ENCODE results near the gene MEAK7. TPM values are rescaled to one million over a fixed set of nuclear protein-coding genes. Genes with fewer than 3 reads are reported as not detected.

MEAK7 gene
- polyA plus RNA-seq, 12 donors = 3.3 to 16.0 (median 11.5) TPM; not detected in 1

- no peak for DNase-seq
These were observed 7.5 kb downstream of the MEAK7 start for GRCh38 chr16:84496991-84497390.

GRCh38 chr16:84495506-84495905 lies 9.0 kb downstream of the MEAK7 start:
- DNase-seq = no peak

- DNase-seq = no peak
These were observed 15.3 kb downstream of the MEAK7 start for GRCh38 chr16:84489131-84489530.

GRCh38 chr16:84487358-84487757 lies 17.1 kb downstream of the MEAK7 start:
- no peak for DNase-seq

- DNase-seq = no peak
These were observed 17.8 kb downstream of the MEAK7 start for GRCh38 chr16:84486551-84487235.

- no peak for DNase-seq
These were observed 18.3 kb downstream of the MEAK7 start for GRCh38 chr16:84486126-84486525.

- no peak for DNase-seq
These were observed 19.0 kb downstream of the MEAK7 start for GRCh38 chr16:84485255-84486010.

GRCh38 chr16:84484579-84485254 lies 19.7 kb downstream of the MEAK7 start:
- DNase-seq = peak; percentile 57

- DNase-seq = no peak
These were observed 20.4 kb downstream of the MEAK7 start for GRCh38 chr16:84483882-84484565.

GRCh38 chr16:84482951-84483881 lies 21.2 kb downstream of the MEAK7 start:
- DNase-seq = no peak

- no peak for DNase-seq
These were observed 22.2 kb downstream of the MEAK7 start for GRCh38 chr16:84482001-84482891.

GRCh38 chr16:84481051-84481735 lies 23.3 kb downstream of the MEAK7 start:
- no peak for DNase-seq

GRCh38 chr16:84479716-84480450 lies 24.6 kb downstream of the MEAK7 start:
- DNase-seq = no peak

GRCh38 chr16:84478172-84478947 lies 26.1 kb downstream of the MEAK7 start:
- DNase-seq = no peak

GRCh38 chr16:84477661-84478060 lies 26.8 kb downstream of the MEAK7 start:
- no peak for DNase-seq

- no peak for DNase-seq
These were observed 28.1 kb downstream of the MEAK7 start for GRCh38 chr16:84476401-84476800.

- no peak for DNase-seq
These were observed 28.7 kb downstream of the MEAK7 start for GRCh38 chr16:84475643-84476240.
